Measurements from ENCODE around the gene RFESD.

The RFESD gene

GRCh38 chr5:95660060-95660459, 13.5 kb downstream of the RFESD start:
- DNase-seq (ENCODE audit: extremely low read depth in 1 of 2, low read depth in 1 of 2): no peak

- no peak for DNase-seq (ENCODE audit: extremely low read depth in 1 of 2, low read depth in 1 of 2)
Observed at GRCh38 chr5:95662946-95663345, 16.4 kb downstream of the RFESD start.

GRCh38 chr5:95664204-95664786, 17.7 kb downstream of the RFESD start:
- no peak for DNase-seq (ENCODE audit: extremely low read depth in 1 of 2, low read depth in 1 of 2)

- no peak for DNase-seq (ENCODE audit: extremely low read depth in 1 of 2, low read depth in 1 of 2)
Observed at GRCh38 chr5:95667061-95667618, 20.6 kb downstream of the RFESD start.

- no peak for DNase-seq (ENCODE audit: extremely low read depth in 1 of 2, low read depth in 1 of 2)
Observed at GRCh38 chr5:95667678-95668077, 21.1 kb downstream of the RFESD start.

- no peak for DNase-seq (ENCODE audit: extremely low read depth in 1 of 2, low read depth in 1 of 2)
Observed at GRCh38 chr5:95668216-95668615, 21.6 kb downstream of the RFESD start.

GRCh38 chr5:95668728-95669127, 22.2 kb downstream of the RFESD start:
- no peak for DNase-seq (ENCODE audit: extremely low read depth in 1 of 2, low read depth in 1 of 2)

GRCh38 chr5:95669540-95669939, 23.0 kb downstream of the RFESD start:
- DNase-seq (ENCODE audit: extremely low read depth in 1 of 2, low read depth in 1 of 2): no peak

GRCh38 chr5:95669985-95670384, 23.4 kb downstream of the RFESD start:
- DNase-seq (ENCODE audit: extremely low read depth in 1 of 2, low read depth in 1 of 2): no peak

- DNase-seq (ENCODE audit: extremely low read depth in 1 of 2, low read depth in 1 of 2): no peak
Observed at GRCh38 chr5:95670568-95670967, 24.0 kb downstream of the RFESD start.

- DNase-seq (ENCODE audit: extremely low read depth in 1 of 2, low read depth in 1 of 2): no peak
Observed at GRCh38 chr5:95671826-95672225, 25.2 kb downstream of the RFESD start.

GRCh38 chr5:95672641-95673040, 26.1 kb downstream of the RFESD start:
- no peak for DNase-seq (ENCODE audit: extremely low read depth in 1 of 2, low read depth in 1 of 2)

GRCh38 chr5:95673081-95673480, 26.5 kb downstream of the RFESD start:
- DNase-seq (ENCODE audit: extremely low read depth in 1 of 2, low read depth in 1 of 2): no peak

GRCh38 chr5:95682891-95683290, 36.3 kb downstream of the RFESD start, which contains the start of gene SPATA9:
SPATA9 (minus strand) TSS chr5:95682991; CDS start chr5:95682854, 137 bp downstream.
- DNase-seq (ENCODE audit: extremely low read depth in 1 of 2, low read depth in 1 of 2): no peak

GRCh38 chr5:95684361-95684760, 37.8 kb downstream of the RFESD start:
- DNase-seq (ENCODE audit: extremely low read depth in 1 of 2, low read depth in 1 of 2): no peak

GRCh38 chr5:95686651-95687050, 40.1 kb downstream of the RFESD start:
- DNase-seq (ENCODE audit: extremely low read depth in 1 of 2, low read depth in 1 of 2): no peak

GRCh38 chr5:95689680-95690079, 43.1 kb downstream of the RFESD start:
- DNase-seq (ENCODE audit: extremely low read depth in 1 of 2, low read depth in 1 of 2): no peak

- no peak for DNase-seq (ENCODE audit: extremely low read depth in 1 of 2, low read depth in 1 of 2)
Observed at GRCh38 chr5:95690333-95690732, 43.8 kb downstream of the RFESD start.

GRCh38 chr5:95697781-95698681, 51.5 kb downstream of the RFESD start:
- no peak for DNase-seq (ENCODE audit: extremely low read depth in 1 of 2, low read depth in 1 of 2)

GRCh38 chr5:95699337-95699736, 52.8 kb downstream of the RFESD start:
- DNase-seq (ENCODE audit: extremely low read depth in 1 of 2, low read depth in 1 of 2): no peak

- DNase-seq (ENCODE audit: extremely low read depth in 1 of 2, low read depth in 1 of 2): no peak
Observed at GRCh38 chr5:95701074-95701473, 54.5 kb downstream of the RFESD start.

- no peak for DNase-seq (ENCODE audit: extremely low read depth in 1 of 2, low read depth in 1 of 2)
Observed at GRCh38 chr5:95704150-95704549, 57.6 kb downstream of the RFESD start.

All from stimulated activated CD8-positive, alpha-beta memory T cell treated with anti-CD3 and anti-CD28 coated beads, Interleukin-7, amount 100 ng/mL, for 48 hours (primary cell).